Lower leg skin (tissue), 4 donors: Measurements from ENCODE around the gene SLC26A11. TPM values are rescaled to one million over a fixed set of nuclear protein-coding genes. Genes with fewer than 3 reads are reported as not detected.

ENCODE experiments used
- DNase-seq, 2 donors: peaks; one replicate each; pipeline ENCODE4 v3.0.0-alpha.2; 2019; ENCODE audit warnings: low spot score in 2 of 2
- H3K4me3 ChIP-seq: fragments of 200-600 bp; sonication (generic); 2 replicates; pipeline ENCODE4 v1.5.1; 2017; ENCODE audit warnings: mild to moderate bottlenecking, low read depth; ENCODE audit not compliant: poor library complexity, severe bottlenecking
- CTCF ChIP-seq, 3 donors: fragments of 450-650 bp; IDR thresholded peaks; one replicate each; pipeline ENCODE4 v1.5.1; 2016; ENCODE audit warnings: antibody characterized with exemption in 3 of 3, mild to moderate bottlenecking in 3 of 3, moderate library complexity in 2 of 3
- POLR2A ChIP-seq, 2 donors: fragments of 450-650 bp; IDR thresholded peaks; one replicate each; pipeline ENCODE4 v1.6.1; 2016 to 2017; ENCODE audit warnings: antibody characterized with exemption in 2 of 2, mild to moderate bottlenecking in 1 of 2, moderate library complexity in 1 of 2
- WGBS, 2 donors: methylation state at CpG; one replicate each; pipeline ENCODE4 v1.1.5; 2018; 5-methylcytosine and 5-hydroxymethylcytosine counted together
- intact Hi-C: fragments of 100-400 bp; cut with DNase I; formaldehyde crosslinking; loops from one replicate; pipeline ENCODE4 v1.15.0; 2023; ENCODE audit warnings: low total_unique reads
- total RNA-seq, 4 donors: library from RNA; depleted of rRNA; stranded (reverse); fragments of >200 nt; gene quantifications; one replicate each; pipeline ENCODE4 v1.1.0, GENCODE V29; 2016

The SLC26A11 gene
- total RNA-seq, 4 donors from 2014 or later: 20.1 to 28.1 (median 22.3) TPM

DNA sequence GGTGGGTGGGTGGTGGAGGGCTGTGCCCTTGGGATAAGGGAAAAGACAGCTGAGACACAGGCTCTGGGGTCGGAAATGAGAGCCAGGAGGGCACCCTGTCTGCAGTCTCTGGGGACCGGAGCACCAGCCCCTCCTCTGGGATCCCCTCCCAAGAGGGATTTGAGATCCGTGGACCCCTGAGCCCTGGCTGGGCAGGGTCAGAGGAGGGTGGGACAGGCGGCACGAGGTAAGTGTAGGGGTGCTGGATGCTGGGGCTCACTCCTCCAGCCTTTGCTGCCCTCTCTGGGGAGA, 519 bp upstream of the SLC26A11 start:
- TF ChIP-seq CTCF (IDR thresholded peaks at IDR 0.05) (no peak), POLR2A (IDR thresholded peaks at IDR 0.05) (no peak)
- intact Hi-C loops: loop anchor here (5.0 kb wide), 1 partner anchor 442 kb away; the partner anchor contains the start of gene CBX2
- 0 to 3% methylated on average over 5 of the region's 5 CpGs for WGBS, 2 donors
- peak overlapping the region; percentile 79 for H3K4me3 ChIP-seq
- no peak for DNase-seq

- no peak for TF ChIP-seq CTCF (IDR thresholded peaks at IDR 0.05)
- TF ChIP-seq POLR2A (IDR thresholded peaks at IDR 0.05): no peak
- WGBS, 2 donors: 5 to 10% methylated on average over 15 to 31 of the region's 41 CpGs
- intact Hi-C loops: loop anchor here (5.0 kb wide), 1 partner anchor 443 kb away; the partner anchor contains the start of gene CBX2
- no peak for DNase-seq
- H3K4me3 ChIP-seq: peak overlapping the region; percentile 79
These were observed 549 bp downstream of the SLC26A11 start for GRCh38 chr17:80220736-80221215.

- TF ChIP-seq CTCF (IDR thresholded peaks at IDR 0.05) (no peak), POLR2A (IDR thresholded peaks at IDR 0.05) (no peak)
- no peak for DNase-seq
- intact Hi-C loops: loop anchor here (5.0 kb wide), 1 partner anchor 444 kb away; the partner anchor contains the start of gene CBX2
These were observed 1.3 kb downstream of the SLC26A11 start for GRCh38 chr17:80221351-80222105.

DNA sequence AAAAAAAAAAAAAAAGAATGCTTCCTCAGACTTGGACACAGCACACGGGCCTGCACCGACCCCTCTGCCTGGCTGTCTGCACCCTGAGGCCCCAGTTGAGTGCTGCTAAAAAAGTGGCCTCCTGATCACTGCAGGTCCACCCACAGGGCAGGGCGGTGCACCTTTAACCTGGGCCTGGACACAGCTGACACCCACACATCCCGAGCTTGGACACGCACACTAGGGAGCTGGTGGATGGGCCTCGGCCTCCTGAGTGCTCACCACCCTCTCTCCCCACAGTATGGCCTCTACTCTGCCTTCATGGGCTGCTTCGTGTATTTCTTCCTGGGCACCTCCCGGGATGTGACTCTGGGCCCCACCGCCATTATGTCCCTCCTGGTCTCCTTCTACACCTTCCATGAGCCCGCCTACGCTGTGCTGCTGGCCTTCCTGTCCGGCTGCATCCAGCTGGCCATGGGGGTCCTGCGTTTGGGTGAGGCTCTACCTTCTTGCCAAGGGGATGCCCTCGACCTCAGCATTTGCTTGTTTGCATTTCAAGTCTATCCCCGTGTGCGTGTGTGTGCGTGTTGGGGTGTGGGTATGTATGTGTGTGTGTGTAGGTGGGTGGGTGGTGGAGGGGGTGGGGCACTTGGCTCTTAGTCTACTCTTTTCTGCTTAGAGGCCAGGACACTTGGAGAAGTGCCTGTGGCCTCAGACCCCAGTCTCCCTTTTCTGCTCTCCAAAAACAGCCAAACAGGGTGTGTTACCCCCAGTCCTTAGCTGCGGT, 2.3 kb downstream of the SLC26A11 start:
- no peak overlapping the region for H3K4me3 ChIP-seq
- no peak for DNase-seq
- TF ChIP-seq POLR2A (IDR thresholded peaks at IDR 0.05) (no peak), CTCF (IDR thresholded peaks at IDR 0.05) (no peak)
- intact Hi-C loops: loop anchor here (5.0 kb wide), 1 partner anchor 445 kb away; the partner anchor contains the start of gene CBX2
- WGBS, 2 donors: 91% methylated on average over 18 of the region's 18 CpGs

More at GRCh38 chr17:80221351-80222105, 1.3 kb downstream of the SLC26A11 start:
- no peak overlapping the region for H3K4me3 ChIP-seq
- WGBS, 2 donors: 88 to 89% methylated on average over 26 to 29 of the region's 29 CpGs

GRCh38 chr17:80223142-80223815, 3.1 kb downstream of the SLC26A11 start:
- WGBS, 2 donors: 88 to 94% methylated on average over 16 to 18 of the region's 18 CpGs
- no peak overlapping the region for H3K4me3 ChIP-seq
- no peak for TF ChIP-seq CTCF (IDR thresholded peaks at IDR 0.05)
- intact Hi-C loops: loop anchor here (5.0 kb wide), 1 partner anchor 446 kb away; the partner anchor contains the start of gene CBX2
- DNase-seq: no peak
